NCI-H1417 treated with DMSO at 0.1 percent for 48 hours (cell line): ENCODE measurements around the gene FOXB2.
"Not testable (repeated sequence)": the region's sequence is repeated elsewhere in the genome, so short reads cannot be mapped to it uniquely, and the experiment has no call there.

ENCODE experiments used
- DNase-seq: peaks from one replicate; lab custom pipeline; 2025; lab: John Stamatoyannopoulos, UW

FOXB2 gene

DNA sequence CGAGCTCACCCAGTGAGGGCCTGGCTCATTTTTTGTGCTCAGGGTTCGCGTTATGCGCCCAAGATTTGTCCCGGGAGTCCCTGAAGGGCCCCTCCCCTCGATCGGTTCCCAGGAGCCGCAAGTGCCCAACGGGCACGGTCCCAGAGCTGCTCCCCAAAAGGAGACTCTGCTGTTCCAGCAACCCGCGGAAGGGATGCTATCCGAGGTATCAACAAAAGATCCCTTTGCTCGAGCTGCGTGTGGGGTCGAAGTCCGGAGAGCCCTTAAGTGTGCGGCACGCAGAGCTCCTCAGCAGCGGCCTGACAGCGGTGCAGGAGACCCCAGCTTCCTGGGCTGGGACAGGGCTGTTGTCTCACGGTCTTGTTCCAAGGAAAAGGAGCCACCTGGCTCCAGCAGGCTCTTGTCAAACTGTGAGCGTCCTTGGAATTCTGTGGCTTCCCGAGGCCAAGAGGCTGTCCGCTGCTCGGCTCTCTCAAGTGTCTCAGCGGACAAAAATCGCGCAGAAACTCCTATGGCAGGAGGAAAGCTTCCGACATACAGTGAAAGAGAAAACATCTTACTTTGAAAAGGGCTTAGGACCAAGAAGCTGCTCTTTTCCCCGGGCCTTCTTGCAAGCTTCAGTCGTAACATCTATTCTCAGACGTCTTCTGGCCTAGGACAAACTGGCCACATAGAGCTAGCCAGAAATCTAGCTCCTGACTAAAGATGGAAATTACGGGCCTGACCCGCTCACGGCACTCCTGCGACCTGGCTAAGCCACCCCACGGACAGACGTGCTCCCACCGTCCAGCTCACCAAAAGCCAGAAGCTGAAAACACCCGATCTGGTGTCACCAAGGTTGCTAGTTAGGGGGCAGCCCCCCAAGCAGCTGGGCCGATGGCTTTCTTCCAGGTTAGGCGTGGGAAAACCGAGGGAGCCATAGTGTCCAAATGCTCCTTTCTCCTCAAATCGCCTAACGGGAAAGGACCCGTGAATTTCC, 2.6 kb upstream of the FOXB2 start:
- no peak for DNase-seq

DNA sequence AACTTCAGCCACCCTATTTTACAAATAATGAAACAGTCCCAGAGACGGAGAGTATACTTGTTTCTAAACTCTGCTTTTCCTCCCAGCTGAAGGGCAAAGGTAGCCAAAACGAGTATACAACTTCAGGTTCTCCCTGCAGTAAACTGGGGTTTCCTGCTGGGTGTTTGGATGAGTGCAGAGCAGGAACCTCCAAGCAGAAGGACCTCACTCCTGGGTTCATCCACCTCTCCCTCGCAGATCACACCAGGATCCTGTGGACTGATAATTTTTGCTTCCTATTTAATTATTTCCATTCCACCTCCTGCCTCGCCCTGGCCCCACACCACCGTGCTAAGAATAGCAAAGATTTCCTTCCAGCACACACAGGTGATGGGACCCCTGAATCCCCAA, 2.0 kb upstream of the FOXB2 start:
- no peak for DNase-seq

DNA sequence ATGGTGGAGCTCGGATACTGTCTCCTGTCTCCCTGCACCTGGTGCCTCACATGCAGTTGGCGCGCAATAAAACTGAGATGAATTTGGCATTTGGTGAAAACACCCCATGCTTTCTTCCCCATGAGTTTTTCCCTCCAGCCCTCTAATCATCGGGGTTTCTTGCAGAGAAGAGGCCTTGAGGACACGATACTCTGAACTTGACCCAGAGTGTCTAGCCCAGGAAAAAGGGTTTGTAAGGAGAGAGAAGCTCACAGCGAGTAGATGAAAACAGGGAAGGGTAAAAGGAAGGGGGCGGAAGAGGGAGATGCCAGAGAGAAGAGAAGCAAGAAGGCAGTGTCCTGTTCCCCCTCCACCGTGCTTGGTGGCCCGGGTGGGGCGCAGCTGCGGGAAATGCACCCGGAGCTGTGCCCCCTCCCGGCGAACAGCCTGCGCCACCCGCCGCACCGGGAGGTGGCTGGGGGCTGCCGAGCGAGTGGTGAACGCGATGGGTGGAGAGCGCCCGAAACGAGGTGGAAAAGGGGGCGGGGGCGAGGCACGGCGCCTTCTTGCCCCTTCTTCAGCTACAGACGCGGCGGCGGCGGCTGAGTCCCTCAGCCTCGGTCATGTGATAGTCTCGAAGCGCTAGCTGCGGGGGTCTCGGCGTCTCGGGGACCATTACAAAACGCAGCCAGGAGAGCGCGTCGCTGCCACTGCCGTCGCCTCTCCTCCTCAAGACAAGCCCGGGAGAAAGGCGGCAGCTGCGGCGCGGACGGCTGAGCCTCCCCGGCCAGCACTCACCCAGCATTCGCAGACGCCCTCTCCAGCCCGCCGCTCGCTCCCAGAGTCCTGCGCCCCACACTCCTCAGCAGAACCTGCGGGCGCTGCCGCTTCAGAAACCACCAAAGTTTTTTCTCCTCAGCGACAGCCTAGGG, 1.1 kb upstream of the FOXB2 start:
- peak; percentile 26 for DNase-seq

DNA sequence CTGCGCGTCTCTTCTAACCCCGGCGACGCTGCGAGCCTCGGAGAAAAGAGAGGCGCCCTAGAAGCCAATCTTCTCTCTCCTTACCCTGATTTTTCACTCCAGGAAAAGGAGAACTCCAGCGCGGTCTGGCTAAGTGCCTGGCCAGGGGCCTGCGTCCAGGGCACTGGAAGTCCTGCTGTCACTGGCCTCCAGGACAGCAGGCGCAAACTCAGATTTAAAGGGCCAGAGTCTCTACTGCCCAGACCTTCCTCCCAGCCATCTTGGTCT, 553 bp upstream of the FOXB2 start:
- no peak for DNase-seq

DNA sequence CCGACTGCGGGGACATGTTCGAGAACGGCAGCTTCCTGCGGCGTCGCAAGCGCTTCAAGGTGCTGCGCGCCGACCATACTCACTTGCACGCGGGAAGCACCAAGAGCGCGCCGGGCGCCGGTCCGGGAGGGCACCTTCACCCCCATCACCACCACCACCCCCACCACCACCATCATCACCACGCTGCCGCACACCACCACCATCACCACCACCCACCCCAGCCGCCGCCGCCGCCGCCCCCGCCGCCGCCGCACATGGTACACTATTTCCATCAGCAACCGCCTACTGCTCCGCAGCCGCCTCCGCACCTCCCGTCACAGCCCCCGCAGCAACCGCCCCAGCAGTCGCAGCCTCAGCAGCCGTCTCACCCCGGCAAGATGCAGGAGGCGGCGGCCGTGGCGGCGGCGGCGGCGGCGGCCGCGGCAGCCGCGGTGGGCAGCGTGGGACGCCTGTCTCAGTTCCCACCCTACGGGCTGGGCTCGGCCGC, 514 bp downstream of the FOXB2 start:
- DNase-seq, result no peak

DNA sequence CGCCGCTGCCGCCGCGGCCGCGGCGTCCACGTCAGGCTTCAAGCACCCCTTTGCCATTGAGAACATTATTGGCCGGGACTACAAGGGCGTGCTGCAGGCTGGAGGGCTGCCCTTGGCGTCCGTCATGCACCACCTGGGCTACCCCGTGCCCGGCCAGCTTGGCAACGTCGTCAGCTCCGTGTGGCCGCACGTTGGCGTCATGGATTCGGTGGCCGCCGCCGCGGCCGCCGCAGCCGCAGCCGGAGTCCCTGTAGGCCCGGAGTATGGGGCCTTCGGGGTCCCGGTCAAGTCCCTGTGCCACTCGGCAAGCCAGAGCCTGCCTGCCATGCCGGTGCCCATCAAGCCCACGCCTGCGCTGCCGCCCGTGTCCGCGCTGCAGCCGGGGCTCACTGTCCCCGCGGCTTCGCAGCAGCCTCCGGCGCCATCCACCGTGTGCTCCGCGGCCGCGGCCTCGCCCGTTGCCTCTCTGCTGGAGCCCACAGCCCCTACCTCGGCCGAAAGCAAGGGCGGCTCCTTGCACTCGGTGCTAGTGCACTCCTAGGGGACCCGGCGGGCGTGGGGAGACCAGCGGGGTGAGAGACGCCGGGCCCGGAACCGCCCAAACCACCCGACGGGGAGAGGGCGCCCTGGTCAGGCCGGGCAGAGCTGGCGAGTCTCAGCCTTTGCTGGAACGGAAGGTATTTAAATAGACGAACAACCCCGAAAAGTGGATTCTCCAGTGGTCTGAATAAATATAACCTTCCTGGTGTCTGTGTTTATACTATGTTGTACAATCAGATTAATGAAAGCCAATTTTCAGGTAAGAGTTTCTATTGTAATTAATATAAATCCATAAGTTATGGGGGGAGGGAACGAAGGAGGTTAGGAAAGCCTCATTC, 1.2 kb downstream of the FOXB2 start:
- DNase-seq, result no peak

DNA sequence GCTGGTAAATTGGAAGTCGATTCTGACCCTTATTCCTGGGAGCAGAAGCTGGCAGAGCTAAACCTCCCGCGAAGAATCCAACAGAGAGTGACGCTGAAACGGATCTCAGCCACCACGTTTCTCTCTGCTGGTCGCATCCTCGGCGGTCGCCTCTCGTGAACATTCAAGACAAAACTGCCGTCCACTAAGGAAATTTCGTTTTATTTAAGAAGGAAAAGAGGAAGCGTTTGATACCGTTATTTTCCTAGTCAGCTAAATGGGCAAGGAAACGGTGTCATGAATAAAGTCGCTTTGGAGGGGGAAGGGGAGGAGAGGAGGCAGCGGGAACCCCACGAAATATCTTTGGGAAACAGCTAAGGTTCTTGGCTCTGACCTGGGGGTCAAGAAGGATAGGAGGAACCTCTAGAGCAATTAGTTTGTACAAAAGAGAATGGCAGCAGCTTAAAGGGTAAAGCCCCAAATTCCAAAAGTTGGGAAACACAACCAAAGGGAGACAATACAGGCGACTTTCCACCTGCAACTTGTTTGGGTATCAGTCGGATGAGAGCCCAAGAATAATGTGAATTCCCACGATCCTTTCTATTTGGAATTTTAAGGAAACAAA, 1.9 kb downstream of the FOXB2 start:
- no peak for DNase-seq

DNA sequence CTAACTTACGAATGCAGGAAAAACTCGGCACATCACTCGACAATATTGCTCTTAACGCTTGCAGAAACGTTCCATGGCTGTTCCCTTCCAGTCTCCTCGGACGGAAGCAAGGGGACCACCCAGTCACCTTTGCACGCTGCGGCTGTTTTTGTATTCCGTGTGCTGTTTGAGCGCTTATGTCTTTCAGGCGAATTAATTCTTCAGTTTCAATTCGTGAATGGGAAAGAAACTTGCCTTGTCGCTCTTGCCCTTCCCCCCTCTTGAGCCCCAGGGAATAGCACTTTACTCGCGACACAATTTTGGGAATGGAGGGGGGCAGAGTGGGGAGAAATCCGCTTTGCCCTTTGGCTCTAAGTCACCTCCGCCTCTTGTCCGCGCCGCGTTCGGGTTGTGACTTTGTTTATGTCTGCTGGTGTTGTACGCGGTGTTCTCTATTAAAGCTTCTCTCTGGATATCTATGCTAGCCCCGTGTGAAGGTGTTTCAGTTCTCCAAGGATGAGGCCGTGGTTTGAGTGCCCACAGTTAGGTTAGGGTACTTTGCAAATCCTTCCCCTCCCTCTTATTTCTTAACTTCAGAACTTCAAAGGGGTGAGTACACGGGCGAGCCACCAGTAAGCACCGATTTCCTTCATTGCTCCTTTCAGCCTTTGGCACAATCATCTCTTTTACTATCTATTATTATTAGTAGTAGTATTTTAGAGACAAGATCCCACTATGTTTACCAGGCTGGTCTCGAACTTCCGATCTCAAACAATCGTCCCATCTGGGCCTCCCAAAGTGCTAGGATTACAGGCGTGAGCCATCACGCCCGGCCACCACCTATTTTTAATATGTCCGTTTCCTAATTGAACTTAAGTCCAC, 2.7 kb downstream of the FOXB2 start:
- DNase-seq, result no peak

DNA sequence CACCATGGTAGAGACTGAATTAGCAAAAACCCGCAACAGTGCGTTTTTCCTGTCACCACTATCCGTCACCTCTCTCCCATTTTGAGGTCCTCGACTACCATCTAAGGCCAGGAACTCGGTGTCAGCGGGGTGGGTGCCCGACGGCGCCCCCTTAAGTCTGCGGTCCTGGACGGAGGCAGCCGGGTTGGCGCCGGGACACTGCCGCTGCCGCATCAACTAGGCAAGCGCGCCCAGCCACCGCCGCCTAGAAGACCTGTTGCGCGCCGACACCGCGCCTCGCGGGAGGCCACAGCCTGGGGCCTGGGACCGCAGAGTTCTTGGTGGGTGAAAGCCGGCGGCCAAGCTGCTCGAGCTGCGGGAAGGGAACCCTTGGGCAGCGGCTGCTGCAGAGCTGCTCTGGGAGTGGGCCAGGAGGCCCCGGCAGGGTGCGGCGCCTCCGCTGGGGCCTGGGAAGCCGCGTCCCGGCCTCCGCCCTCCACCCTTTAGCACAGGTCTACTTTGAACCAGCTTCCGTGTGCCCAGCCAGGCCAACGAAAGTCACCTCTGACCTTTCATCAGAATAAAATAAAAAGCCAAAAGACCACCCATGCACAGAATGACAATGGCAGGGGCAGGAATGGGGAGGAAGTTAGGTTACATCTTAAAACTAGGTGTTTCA, 3.5 kb downstream of the FOXB2 start:
- DNase-seq, result no peak

DNA sequence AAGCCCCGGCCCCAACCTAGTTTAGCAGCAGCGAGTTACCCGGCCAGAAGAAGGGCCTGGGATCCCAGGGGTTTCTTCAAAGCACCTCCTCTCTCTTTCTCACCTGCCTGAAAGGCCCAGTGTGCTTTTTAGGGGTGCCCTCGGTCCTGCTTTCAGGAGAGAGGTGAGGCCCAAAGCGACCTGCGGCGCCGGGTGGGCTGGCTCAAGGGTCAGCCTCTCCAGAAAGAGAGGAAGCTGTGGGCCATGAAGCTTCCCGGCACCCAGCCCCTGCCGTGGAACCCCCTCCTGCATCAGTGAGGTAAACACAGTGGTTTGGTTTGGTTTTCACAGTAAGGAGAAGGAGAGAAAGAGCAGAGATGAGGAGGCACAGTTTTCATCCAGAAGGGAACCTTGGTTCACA, 4.3 kb downstream of the FOXB2 start:
- DNase-seq, result no peak

DNA sequence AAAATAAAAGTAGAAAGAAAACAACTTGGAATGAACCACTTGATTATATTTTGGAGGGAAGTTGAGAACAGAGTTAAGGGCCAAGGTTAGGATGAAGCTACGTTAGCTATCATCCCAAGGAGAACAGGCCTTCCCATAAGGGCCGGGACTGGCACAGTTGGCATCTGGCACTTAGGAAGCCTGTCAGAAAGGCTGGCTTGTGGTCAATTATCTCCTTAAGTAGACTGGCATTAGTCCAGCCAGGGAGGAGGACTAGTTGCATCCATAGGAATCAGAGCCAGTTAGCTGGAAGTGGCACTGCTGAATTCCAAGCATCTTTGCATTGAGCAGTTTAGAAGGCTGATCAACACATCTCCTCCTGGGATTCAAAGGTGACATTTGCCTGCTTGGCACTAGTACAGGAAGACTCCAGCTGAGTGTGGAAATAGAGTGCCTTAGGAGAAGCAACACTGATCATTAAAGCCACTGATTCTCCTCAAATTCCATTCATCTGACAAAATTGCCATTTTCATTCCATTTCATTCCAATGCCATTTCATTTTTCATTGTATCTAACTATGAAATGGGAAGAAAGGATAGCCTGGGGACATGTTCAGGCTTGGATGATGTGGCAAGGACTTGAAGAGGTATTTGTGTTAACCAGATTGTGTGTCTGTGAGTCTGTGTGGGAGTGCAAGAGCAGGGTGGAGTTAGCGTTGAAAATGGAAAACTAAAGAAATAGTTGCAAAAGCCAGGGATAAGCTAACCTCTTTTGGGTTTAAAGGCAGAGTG, 5.5 kb downstream of the FOXB2 start:
- no peak for DNase-seq

DNA sequence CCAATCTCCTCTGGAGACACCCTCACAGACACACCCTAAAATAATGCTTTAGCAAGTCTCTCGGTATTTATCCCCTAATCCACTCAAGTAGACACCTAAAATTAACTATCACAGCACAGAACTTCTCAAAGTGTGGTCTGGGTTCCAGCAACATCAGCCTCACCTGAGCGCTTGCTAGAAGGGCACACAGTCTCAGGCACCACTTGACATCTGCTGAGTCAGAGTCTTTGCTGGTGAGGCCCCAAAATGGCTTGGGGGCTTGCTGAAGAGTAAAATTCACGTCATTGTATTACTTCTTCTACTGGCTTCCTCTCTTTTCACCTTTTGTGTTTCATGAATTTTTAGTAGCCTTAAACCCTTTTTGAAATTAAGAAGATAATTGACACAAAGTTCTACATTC, 9.0 kb downstream of the FOXB2 start:
- no peak for DNase-seq

DNA sequence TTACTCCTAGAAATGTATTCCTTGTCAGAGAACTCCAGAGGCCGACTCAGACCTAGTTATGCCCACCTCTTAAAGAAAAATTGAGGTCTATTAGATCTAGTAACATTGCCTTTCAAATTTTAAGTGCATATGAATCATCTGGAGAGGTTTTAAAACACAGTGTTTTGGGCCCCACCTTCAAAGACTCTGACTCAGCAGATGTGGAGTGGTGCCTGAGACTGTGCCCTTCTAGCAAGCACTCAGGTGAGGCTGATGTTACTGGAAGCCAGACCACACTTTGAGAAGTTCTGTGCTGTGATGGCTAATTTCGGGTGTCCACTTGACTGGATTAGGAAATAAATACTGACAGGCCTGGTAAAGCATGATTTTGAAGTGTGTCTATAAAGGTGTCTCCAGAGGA, 10.6 kb downstream of the FOXB2 start:
- no peak for DNase-seq

DNA sequence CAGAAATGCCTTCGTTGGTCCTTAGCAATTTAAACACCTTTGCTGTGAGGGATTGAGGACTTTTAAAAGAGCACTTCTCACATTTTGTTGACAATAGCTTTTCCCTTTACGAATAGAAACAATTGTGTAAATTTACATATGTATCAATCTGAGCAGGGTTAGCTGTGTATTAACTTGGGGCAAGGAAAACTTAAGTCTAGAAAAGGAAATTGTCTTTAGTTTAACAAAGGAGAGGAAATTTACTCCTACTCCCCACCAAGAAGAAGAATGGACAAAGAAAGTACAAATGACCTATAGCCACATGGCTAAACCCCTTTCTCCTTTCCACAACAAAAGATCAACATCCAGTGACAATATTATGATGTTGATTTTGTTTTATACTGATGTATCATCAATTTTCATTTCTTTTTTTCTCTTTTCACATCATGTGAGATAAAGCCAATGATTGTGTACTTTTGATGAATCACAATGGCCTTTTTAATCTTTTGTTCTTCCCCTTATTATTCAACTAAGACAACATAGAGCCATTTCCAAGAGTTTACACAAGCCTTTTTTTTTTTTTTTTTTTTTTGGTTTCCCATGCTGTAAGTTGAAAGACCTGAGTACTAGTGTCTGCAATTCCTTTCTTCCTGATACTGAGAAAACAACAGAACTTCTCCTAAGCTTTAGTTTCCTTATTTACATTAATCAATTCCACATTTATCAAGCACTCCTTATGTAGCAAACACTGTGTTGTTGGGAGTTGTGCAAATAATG, 19.0 kb downstream of the FOXB2 start:
- no peak for DNase-seq

DNA sequence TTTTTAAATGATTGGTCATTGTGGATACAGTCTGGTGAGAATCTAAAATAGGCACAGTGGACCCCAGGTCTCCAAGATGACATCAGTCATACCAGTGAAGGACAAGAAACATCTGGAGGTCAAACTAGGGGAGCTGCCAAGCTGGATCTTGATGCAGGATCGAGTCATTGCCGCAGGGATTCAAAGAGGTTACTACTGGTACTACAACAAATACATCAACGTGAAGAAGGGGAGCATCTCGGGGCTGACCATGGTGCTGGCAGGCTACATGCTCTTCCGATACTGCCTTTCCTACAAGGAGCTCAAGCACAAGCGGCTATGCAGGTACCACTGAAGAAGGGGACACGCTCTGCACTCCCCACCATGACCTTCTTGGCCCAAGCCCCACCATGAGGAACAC, 20.9 kb downstream of the FOXB2 start:
- DNase-seq, result no peak

DNA sequence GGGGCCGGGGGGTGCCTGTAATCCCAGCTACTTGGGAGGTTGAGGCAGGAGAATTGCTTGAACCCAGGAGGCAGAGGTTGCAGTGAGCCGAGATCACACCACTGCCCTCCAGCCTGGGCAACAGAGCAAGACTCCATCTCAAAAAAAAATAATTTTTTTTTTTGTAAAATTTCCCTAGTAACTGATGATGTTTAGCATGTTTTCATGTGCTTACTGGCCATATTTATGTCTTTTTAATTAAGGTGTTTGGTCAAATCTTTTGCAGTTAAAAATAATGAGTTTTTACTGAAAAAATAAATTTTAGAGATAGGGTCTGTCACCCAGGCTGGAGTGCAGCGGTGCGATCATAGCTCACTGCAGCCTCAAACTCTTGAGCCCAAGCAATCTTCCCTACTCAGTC, 24.3 kb downstream of the FOXB2 start:
- DNase-seq, result not testable (repeated sequence)

DNA sequence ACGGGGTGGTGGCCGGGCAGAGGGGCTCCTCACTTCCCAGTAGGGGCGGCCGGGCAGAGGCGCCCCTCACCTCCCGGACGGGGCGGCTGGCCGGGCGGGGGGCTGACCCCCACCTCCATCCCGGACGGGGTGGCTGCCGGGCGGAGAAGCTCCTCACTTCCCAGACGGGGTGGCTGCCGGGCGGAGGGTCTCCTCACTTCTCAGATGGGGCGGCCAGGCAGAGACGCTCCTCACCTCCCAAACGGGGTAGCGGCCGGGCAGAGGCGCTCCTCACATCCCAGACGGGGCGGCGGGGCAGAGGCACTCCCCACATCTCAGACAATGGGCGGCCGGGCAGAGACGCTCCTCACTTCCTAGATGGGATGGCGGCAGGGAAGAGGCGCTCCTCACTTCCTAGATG, 41.2 kb downstream of the FOXB2 start:
- DNase-seq, result not testable (repeated sequence)

DNA sequence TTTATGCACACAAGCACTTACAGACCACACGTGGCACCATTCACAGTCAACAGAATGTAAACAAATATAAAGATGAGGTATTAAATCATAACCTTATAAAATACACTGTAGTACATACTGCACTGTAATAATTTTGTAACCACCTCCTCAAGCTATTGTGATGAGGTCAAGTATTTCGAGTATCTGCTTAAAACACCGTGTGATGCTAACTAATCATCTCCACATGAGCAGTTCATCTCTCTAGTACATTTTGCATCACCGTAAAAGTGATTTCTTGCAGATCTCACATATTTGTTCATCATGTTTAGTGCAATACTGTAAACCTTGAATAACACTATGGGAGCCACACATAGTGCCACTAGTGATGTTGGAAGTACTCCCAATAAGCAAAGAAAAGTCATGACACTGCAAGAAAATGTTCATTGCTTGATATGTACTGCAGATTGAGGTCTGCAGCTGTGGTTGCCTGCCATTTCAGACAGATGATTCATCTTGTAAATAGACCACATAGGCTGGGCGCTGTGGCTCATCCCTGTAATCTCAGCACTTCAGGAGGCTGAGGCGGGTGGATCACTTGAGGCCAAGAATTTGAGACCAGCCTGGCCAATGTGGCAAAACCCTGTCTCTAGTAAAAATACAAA, 44.3 kb downstream of the FOXB2 start:
- no peak for DNase-seq
